Astrocyte (in vitro differentiated cells and primary cell): Measurements from ENCODE around the gene DPH1. TPM values are rescaled to one million over a fixed set of nuclear protein-coding genes. Genes with fewer than 3 reads are reported as not detected.
A peak's percentile ranks its signal among the peaks of the same experiment; 100 is the strongest.

Source experiments
- DNase-seq: peaks from one replicate; pipeline ENCODE4 v3.0.0-alpha.2; 2010; ENCODE audit warnings: low read depth
- FAIRE-seq: peaks from 2 replicates; lab custom pipeline; 2011; peaks lifted over from hg19 to GRCh38; lab: Jason Lieb, UNC
- H2AFZ ChIP-seq: 2 replicates; pipeline ENCODE4 v1.6.0; 2012; ENCODE audit warnings: low read depth, low read length, inconsistent platforms
- H3K27ac ChIP-seq: 2 replicates; pipeline ENCODE4 v1.5.1; 2011; ENCODE audit warnings: low read depth, low read length, inconsistent platforms
- H3K27me3 ChIP-seq: 2 replicates; pipeline ENCODE4 v1.6.0; 2011; ENCODE audit warnings: low read length, inconsistent platforms; ENCODE audit not compliant: insufficient read depth
- H3K36me3 ChIP-seq: 2 replicates; pipeline ENCODE4 v1.5.1; 2011; ENCODE audit warnings: low read length, inconsistent platforms; ENCODE audit not compliant: insufficient read depth
- H3K4me1 ChIP-seq: 2 replicates; pipeline ENCODE4 v1.5.1; 2011; ENCODE audit warnings: low read length, inconsistent platforms; ENCODE audit not compliant: insufficient read depth
- H3K4me2 ChIP-seq: 2 replicates; pipeline ENCODE4 v1.6.0; 2012; ENCODE audit warnings: low read length, inconsistent platforms
- H3K4me3 ChIP-seq: 2 replicates; pipeline ENCODE4 v1.5.1; 2011; ENCODE audit warnings: low read depth, mild to moderate bottlenecking, low read length, inconsistent platforms; ENCODE audit not compliant: insufficient read depth
- H3K79me2 ChIP-seq: 2 replicates; pipeline ENCODE4 v1.6.0; 2012; ENCODE audit warnings: mild to moderate bottlenecking, low read length, inconsistent platforms; ENCODE audit not compliant: insufficient read depth
- H3K9ac ChIP-seq: 2 replicates; pipeline ENCODE4 v1.6.0; 2012; ENCODE audit warnings: mild to moderate bottlenecking, low read length, inconsistent platforms
- H3K9me3 ChIP-seq: 2 replicates; pipeline ENCODE4 v1.5.1; 2012; ENCODE audit warnings: low read depth, mild to moderate bottlenecking, low read length, inconsistent platforms; ENCODE audit not compliant: insufficient read depth
- H4K20me1 ChIP-seq: 2 replicates; pipeline ENCODE4 v1.6.0; 2012; ENCODE audit warnings: low read length, inconsistent platforms; ENCODE audit not compliant: insufficient read depth
- H3K27ac Mint-ChIP-seq: one replicate; pipeline ENCODE4 v1.8.0; 2021; ENCODE audit warnings: mild to moderate bottlenecking, mixed read lengths; ENCODE audit not compliant: unreplicated experiment
- H3K27me3 Mint-ChIP-seq: one replicate; pipeline ENCODE4 v1.8.0; 2021; ENCODE audit warnings: low read depth, mixed read lengths; ENCODE audit not compliant: unreplicated experiment
- H3K36me3 Mint-ChIP-seq: one replicate; pipeline ENCODE4 v1.8.0; 2021; ENCODE audit warnings: low read depth, mixed read lengths; ENCODE audit not compliant: unreplicated experiment
- H3K4me1 Mint-ChIP-seq: one replicate; pipeline ENCODE4 v1.8.0; 2021; ENCODE audit warnings: low read depth, mixed read lengths; ENCODE audit not compliant: unreplicated experiment
- H3K4me3 Mint-ChIP-seq: one replicate; pipeline ENCODE4 v1.8.0; 2021; ENCODE audit warnings: mild to moderate bottlenecking, moderate library complexity, mixed read lengths; ENCODE audit not compliant: unreplicated experiment
- H3K9me3 Mint-ChIP-seq: one replicate; pipeline ENCODE4 v1.8.0; 2021; ENCODE audit warnings: mild to moderate bottlenecking, mixed read lengths; ENCODE audit not compliant: unreplicated experiment
- CTCF ChIP-seq: IDR thresholded peaks from 2 replicates; pipeline ENCODE4 v1.5.1; 2011; ENCODE audit warnings: low read depth, mild to moderate bottlenecking, inconsistent platforms, low read length, moderate library complexity; ENCODE audit not compliant: insufficient read depth
- EZH2 ChIP-seq: IDR thresholded peaks from 2 replicates; pipeline ENCODE4 v1.6.1; 2012; ENCODE audit warnings: mild to moderate bottlenecking, low read length, inconsistent platforms; ENCODE audit not compliant: insufficient read depth
- total RNA-seq: library from RNA; stranded (reverse); gene quantifications from 2 replicates; pipeline ENCODE4 v1.2.1, GENCODE V29; 2021

The DPH1 gene
- total RNA-seq, 1 donor from 2014 or later, result 25.8 TPM

GRCh38 chr17:2057175-2057759 is 27.3 kb downstream of the DPH1 start:
- H3K4me1 Mint-ChIP-seq, result peaks cover 20% of the 10 kb centered on the region
- no peak overlapping the region for H3K27ac Mint-ChIP-seq
- H3K36me3 Mint-ChIP-seq, result peaks cover 14% of the 10 kb centered on the region
- Histone ChIP-seq H3K9me3 (no peaks in the 10 kb centered on the region), H3K9ac (peak overlapping the region; percentile 93), H3K27ac (peak overlapping the region; percentile 83), H3K4me3 (peak overlapping the region; percentile 78), H3K4me2 (peak overlapping the region; percentile 86), H3K79me2 (peaks cover 77% of the 10 kb centered on the region), H3K27me3 (no peaks in the 10 kb centered on the region), H4K20me1 (peaks cover 31% of the 10 kb centered on the region), H3K36me3 (peaks cover 9% of the 10 kb centered on the region), H2AFZ (no peak overlapping the region), H3K4me1 (peaks cover 47% of the 10 kb centered on the region)
- H3K4me3 Mint-ChIP-seq, result no peak overlapping the region
- FAIRE-seq (no peak), DNase-seq (no peak)
- H3K9me3 Mint-ChIP-seq, result peaks cover 2% of the 10 kb centered on the region
- H3K27me3 Mint-ChIP-seq, result no peaks in the 10 kb centered on the region
- TF ChIP-seq EZH2 (no peak), CTCF (no peak)

- Histone ChIP-seq H3K4me2 (peak overlapping the region; percentile 86), H3K79me2 (peaks cover 78% of the 10 kb centered on the region), H3K36me3 (peaks cover 9% of the 10 kb centered on the region), H4K20me1 (peaks cover 31% of the 10 kb centered on the region), H3K9ac (peak overlapping the region; percentile 93), H3K9me3 (no peaks in the 10 kb centered on the region), H3K27ac (peak overlapping the region; percentile 83), H3K27me3 (no peaks in the 10 kb centered on the region), H2AFZ (no peak overlapping the region), H3K4me3 (peak overlapping the region; percentile 78), H3K4me1 (peaks cover 54% of the 10 kb centered on the region)
- Mint-ChIP-seq H3K27ac (no peak overlapping the region), H3K36me3 (peaks cover 14% of the 10 kb centered on the region), H3K27me3 (no peaks in the 10 kb centered on the region), H3K4me3 (no peak overlapping the region), H3K4me1 (peaks cover 27% of the 10 kb centered on the region), H3K9me3 (peaks cover 2% of the 10 kb centered on the region)
- no peak for DNase-seq
- FAIRE-seq, result no peak
- TF ChIP-seq EZH2 (no peak), CTCF (no peak)
Measured at GRCh38 chr17:2057760-2058585, 28.0 kb downstream of the DPH1 start.
